Head of caudate nucleus (tissue), 42 donors: ENCODE measurements around the gene NIPA2.

Experiments used
- DNase-seq, 42 donors: peaks; one replicate each; pipeline versions ENCODE4 v3.0.0 to v3.0.0-alpha.2; 2020 to 2021; ENCODE audit warnings: mixed read lengths in 7 of 42
- intact Hi-C: fragments of 100-400 bp; cut with DNase I; formaldehyde crosslinking; loops from one replicate; pipeline ENCODE4 v1.15.0; 2022

The NIPA2 gene

DNA sequence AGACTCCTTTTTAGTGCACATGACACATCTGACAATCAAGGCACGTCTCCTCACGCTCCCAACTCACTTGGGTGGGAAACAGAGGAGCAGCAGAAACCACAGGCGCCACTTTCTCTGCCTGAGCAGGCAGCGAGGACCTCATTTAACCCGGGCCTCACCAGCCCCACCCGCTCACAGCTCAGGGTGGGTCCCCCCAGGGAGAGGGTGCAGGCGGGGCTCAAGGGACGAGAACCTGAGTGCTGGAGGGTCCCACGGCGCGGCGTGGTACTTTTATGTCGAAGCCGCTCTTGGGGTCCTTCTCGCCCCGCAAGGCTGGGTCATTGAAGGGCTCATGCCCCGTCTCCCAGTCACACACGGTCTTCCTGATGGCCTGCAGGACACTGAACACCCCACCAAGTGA lies 79.1 kb downstream of the NIPA2 start:
- no peak for DNase-seq
- intact Hi-C loops, result no loop called here
